Thyroid gland (tissue), 4 donors: ENCODE data around the gene SPRR3.

Experiments
- CTCF ChIP-seq, 6 experiments: fragments of 200-600 bp in 3 of 6; fragments of 450-650 bp in 3 of 6; sonication (generic) in 3 of 6; IDR thresholded peaks; one replicate each; pipeline ENCODE4 v1.5.1; 2016 to 2019; ENCODE audit warnings: antibody characterized with exemption in 6 of 6, mild to moderate bottlenecking in 2 of 6, inconsistent platforms in 1 of 6, moderate library complexity in 1 of 6
- POLR2A ChIP-seq, 2 donors: fragments of 450-650 bp; IDR thresholded peaks; one replicate each; pipeline ENCODE4 v1.6.1; 2017; ENCODE audit warnings: antibody characterized with exemption in 2 of 2, mild to moderate bottlenecking in 2 of 2, moderate library complexity in 1 of 2

DNA sequence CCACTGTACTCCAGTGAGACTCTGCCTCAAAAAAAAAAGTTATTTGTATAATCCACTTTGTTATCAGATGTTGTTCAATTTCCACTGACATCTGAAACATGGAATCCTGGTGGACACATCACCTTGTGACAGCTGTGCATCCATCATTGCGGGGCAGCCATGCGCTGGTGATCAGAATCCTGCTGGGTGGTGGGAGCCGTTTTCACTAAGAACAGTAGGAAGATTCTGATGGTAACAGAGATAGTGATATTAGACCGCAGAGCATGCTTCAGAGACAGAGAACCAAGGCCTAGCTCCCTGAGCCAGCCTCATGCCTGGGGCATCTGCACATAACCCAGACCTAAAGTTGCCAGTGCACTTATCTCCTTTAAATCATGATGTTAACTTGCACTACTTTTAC is 3.1 kb upstream of the SPRR3 start:
- TF ChIP-seq CTCF (IDR thresholded peaks at IDR 0.05) (no peak), POLR2A (IDR thresholded peaks at IDR 0.05) (no peak)
